ENCODE measurements around the gene S1PR4. TPM values are rescaled to one million over a fixed set of nuclear protein-coding genes. Genes with fewer than 3 reads are reported as not detected.

Gene S1PR4
- total and polyA plus RNA-seq, 2 experiments from 2014 or later: 0.07 TPM; not detected in 1

GRCh38 chr19:3136684-3137055 lies 41.9 kb upstream of the S1PR4 start:
- H3K27ac ChIP-seq: no peak overlapping the region

GRCh38 chr19:3137119-3137518 lies 41.5 kb upstream of the S1PR4 start:
- TF ChIP-seq, protein P1, sequence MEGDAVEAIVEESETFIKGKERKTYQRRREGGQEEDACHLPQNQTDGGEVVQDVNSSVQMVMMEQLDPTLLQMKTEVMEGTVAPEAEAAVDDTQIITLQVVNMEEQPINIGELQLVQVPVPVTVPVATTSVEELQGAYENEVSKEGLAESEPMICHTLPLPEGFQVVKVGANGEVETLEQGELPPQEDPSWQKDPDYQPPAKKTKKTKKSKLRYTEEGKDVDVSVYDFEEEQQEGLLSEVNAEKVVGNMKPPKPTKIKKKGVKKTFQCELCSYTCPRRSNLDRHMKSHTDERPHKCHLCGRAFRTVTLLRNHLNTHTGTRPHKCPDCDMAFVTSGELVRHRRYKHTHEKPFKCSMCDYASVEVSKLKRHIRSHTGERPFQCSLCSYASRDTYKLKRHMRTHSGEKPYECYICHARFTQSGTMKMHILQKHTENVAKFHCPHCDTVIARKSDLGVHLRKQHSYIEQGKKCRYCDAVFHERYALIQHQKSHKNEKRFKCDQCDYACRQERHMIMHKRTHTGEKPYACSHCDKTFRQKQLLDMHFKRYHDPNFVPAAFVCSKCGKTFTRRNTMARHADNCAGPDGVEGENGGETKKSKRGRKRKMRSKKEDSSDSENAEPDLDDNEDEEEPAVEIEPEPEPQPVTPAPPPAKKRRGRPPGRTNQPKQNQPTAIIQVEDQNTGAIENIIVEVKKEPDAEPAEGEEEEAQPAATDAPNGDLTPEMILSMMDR (IDR thresholded peaks at IDR 0.05; ENCODE audit: poor library complexity): no peak
- TF ChIP-seq EZH2phosphoT487 (IDR thresholded peaks at IDR 0.05; ENCODE audit: low read depth, severe bottlenecking, unreplicated experiment) (no peak), EZH2 (IDR thresholded peaks at IDR 0.05; ENCODE audit: borderline replicate concordance) (no peak)

More at GRCh38 chr19:3136684-3137055, 41.9 kb upstream of the S1PR4 start:
- no peaks in the 10 kb centered on the region for H3K27me3 ChIP-seq
- no peaks in the 10 kb centered on the region for H3K9me2 ChIP-seq (replicated peaks; ENCODE audit: insufficient read depth)
- no peaks in the 10 kb centered on the region for H3K9me3 ChIP-seq (ENCODE audit: low read depth)
- WGBS (ENCODE audit: low lambda C conversion rate, missing lambda C conversion rate): 86% methylated on average over 15 of the region's 16 CpGs
- no peaks in the 10 kb centered on the region for H3K36me3 ChIP-seq (replicated peaks; ENCODE audit: insufficient read depth, low read depth)
- DNase-seq (ENCODE audit: low spot score): no peak
- H3K79me2 ChIP-seq: no peaks in the 10 kb centered on the region
- H2AFZ ChIP-seq: no peak overlapping the region
- no peak overlapping the region for H3K4me3 ChIP-seq
- no peak for TF ChIP-seq EZH2 (IDR thresholded peaks at IDR 0.05; ENCODE audit: borderline replicate concordance)
- TF ChIP-seq EZH2phosphoT487 (IDR thresholded peaks at IDR 0.05; ENCODE audit: low read depth, severe bottlenecking, unreplicated experiment): no peak
- TF ChIP-seq, protein P1 (IDR thresholded peaks at IDR 0.05; ENCODE audit: poor library complexity): no peak
- H4K20me1 ChIP-seq (ENCODE audit: insufficient read depth, poor library complexity, severe bottlenecking): no peaks in the 10 kb centered on the region
- no peak overlapping the region for H3K4me2 ChIP-seq
- H3K4me1 ChIP-seq (ENCODE audit: insufficient read depth): no peaks in the 10 kb centered on the region

GRCh38 chr19:3138268-3138667 lies 40.3 kb upstream of the S1PR4 start:
- no peaks in the 10 kb centered on the region for H3K36me3 ChIP-seq (replicated peaks; ENCODE audit: insufficient read depth, low read depth)
- H3K4me1 ChIP-seq (ENCODE audit: insufficient read depth): no peaks in the 10 kb centered on the region
- TF ChIP-seq EZH2 (IDR thresholded peaks at IDR 0.05; ENCODE audit: borderline replicate concordance) (no peak), EZH2phosphoT487 (IDR thresholded peaks at IDR 0.05; ENCODE audit: low read depth, severe bottlenecking, unreplicated experiment) (no peak)
- TF ChIP-seq, protein P1 (IDR thresholded peaks at IDR 0.05; ENCODE audit: poor library complexity): no peak
- no peaks in the 10 kb centered on the region for H3K27me3 ChIP-seq
- no peak overlapping the region for H3K4me2 ChIP-seq
- no peak overlapping the region for H2AFZ ChIP-seq
- H3K27ac ChIP-seq: no peak overlapping the region
- no peak overlapping the region for H3K4me3 ChIP-seq
- H3K9me2 ChIP-seq (replicated peaks; ENCODE audit: insufficient read depth): no peaks in the 10 kb centered on the region
- H4K20me1 ChIP-seq (ENCODE audit: insufficient read depth, poor library complexity, severe bottlenecking): no peaks in the 10 kb centered on the region
- WGBS (ENCODE audit: low lambda C conversion rate, missing lambda C conversion rate): 76% methylated on average over 15 of the region's 15 CpGs
- no peaks in the 10 kb centered on the region for H3K9me3 ChIP-seq (ENCODE audit: low read depth)
- no peak for DNase-seq (ENCODE audit: low spot score)
- no peaks in the 10 kb centered on the region for H3K79me2 ChIP-seq

More at GRCh38 chr19:3137119-3137518, 41.5 kb upstream of the S1PR4 start:
- H4K20me1 ChIP-seq (ENCODE audit: insufficient read depth, poor library complexity, severe bottlenecking): no peaks in the 10 kb centered on the region
- H3K36me3 ChIP-seq (replicated peaks; ENCODE audit: insufficient read depth, low read depth): no peaks in the 10 kb centered on the region
- no peak overlapping the region for H3K4me2 ChIP-seq
- no peak for DNase-seq (ENCODE audit: low spot score)
- no peaks in the 10 kb centered on the region for H3K9me3 ChIP-seq (ENCODE audit: low read depth)
- H3K4me3 ChIP-seq: no peak overlapping the region
- no peaks in the 10 kb centered on the region for H3K9me2 ChIP-seq (replicated peaks; ENCODE audit: insufficient read depth)
- no peaks in the 10 kb centered on the region for H3K27me3 ChIP-seq
- WGBS (ENCODE audit: low lambda C conversion rate, missing lambda C conversion rate): 80% methylated on average over 7 of the region's 7 CpGs
- no peak overlapping the region for H3K27ac ChIP-seq
- H2AFZ ChIP-seq: no peak overlapping the region
- H3K4me1 ChIP-seq (ENCODE audit: insufficient read depth): no peaks in the 10 kb centered on the region
- no peaks in the 10 kb centered on the region for H3K79me2 ChIP-seq

DNA sequence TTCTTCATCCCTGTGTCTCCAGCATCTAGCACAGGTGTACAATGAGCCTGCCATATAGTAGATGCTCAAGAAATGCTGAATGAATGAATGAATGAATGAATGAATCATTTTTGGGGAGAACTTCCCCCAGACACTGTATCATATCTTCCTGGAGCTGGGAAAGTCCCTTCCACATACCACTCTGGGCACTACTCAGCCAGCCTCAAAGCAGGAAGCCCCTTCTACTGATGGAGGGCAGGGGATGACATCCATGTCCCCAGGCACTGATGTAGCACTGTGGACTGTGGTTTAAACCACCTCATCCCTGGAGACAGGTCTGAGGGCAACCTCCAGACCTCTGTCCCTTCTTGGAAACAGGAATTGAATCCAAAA lies 37.9 kb upstream of the S1PR4 start:
- DNase-seq (ENCODE audit: low spot score): no peak
- no peaks in the 10 kb centered on the region for H4K20me1 ChIP-seq (ENCODE audit: insufficient read depth, poor library complexity, severe bottlenecking)
- no peak overlapping the region for H2AFZ ChIP-seq
- H3K27me3 ChIP-seq: no peaks in the 10 kb centered on the region
- no peak overlapping the region for H3K4me3 ChIP-seq
- no peaks in the 10 kb centered on the region for H3K9me3 ChIP-seq (ENCODE audit: low read depth)
- no peaks in the 10 kb centered on the region for H3K4me1 ChIP-seq (ENCODE audit: insufficient read depth)
- no peaks in the 10 kb centered on the region for H3K79me2 ChIP-seq
- H3K27ac ChIP-seq: no peak overlapping the region
- no peaks in the 10 kb centered on the region for H3K36me3 ChIP-seq (replicated peaks; ENCODE audit: insufficient read depth, low read depth)
- H3K4me2 ChIP-seq: no peak overlapping the region
- no peaks in the 10 kb centered on the region for H3K9me2 ChIP-seq (replicated peaks; ENCODE audit: insufficient read depth)
- TF ChIP-seq EZH2 (IDR thresholded peaks at IDR 0.05; ENCODE audit: borderline replicate concordance) (no peak), EZH2phosphoT487 (IDR thresholded peaks at IDR 0.05; ENCODE audit: low read depth, severe bottlenecking, unreplicated experiment) (no peak)
- TF ChIP-seq, protein P1 (IDR thresholded peaks at IDR 0.05; ENCODE audit: poor library complexity): no peak

Measured in hepatocyte (in vitro differentiated cells).